Measurements from ENCODE around the gene PLB1.

The PLB1 gene

DNA sequence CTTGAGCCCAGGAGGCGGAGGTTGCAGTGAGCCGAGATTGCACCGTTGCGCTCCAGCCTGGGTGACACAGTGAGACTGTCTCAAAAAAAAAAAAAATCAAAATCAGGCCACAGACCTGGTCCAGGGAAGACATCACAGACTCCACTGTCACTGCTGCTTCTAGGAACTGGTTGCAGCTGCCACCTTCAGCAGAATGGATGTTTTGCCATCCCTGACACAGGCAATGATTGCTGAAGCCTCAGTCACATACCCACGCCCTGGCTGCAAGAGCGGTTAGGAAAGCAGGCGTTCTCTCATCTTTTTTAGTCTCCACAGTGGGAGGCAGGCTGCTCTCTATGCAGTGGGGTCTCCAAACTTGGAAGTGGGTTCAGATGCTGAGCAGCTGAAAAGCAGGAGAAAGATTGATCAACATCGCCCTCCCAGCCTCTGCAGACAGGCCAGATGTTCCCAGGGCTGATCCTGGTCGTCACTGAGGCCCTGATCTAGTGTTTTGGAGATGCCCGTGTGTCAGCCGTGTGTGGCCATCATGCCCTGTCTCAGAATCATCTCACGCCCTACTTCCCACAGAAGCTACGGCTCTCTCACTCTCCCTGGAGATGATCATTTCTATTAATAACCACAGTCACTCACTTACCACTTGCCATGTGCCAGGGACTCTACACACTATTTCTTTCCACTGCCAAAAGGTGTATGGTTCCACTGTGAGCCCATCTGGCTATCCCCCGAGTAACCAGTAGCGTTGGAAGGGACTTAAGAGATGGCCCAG lies 91.8 kb downstream of the PLB1 start:
- Histone ChIP-seq H3K9me2 (ENCODE audit: low read depth, low read length) (no peaks in the 10 kb centered on the region), H4K20me1 (ENCODE audit: insufficient read depth, low read length) (no peaks in the 10 kb centered on the region), H3K4me1 (ENCODE audit: insufficient read depth, low read length, severe bottlenecking) (no peaks in the 10 kb centered on the region), H3K36me3 (ENCODE audit: insufficient read depth, low read length) (no peaks in the 10 kb centered on the region), H3K9me3 (ENCODE audit: low read length) (no peaks in the 10 kb centered on the region), H3K27ac (ENCODE audit: low read depth, low read length, poor library complexity, severe bottlenecking) (no peak overlapping the region), H3K4me3 (ENCODE audit: low read depth, low read length, poor library complexity, severe bottlenecking) (no peak overlapping the region), H3K4me2 (ENCODE audit: low read length) (no peak overlapping the region), H2AFZ (ENCODE audit: low read length) (no peak overlapping the region), H3F3A (ENCODE audit: insufficient read depth, low read length) (no peaks in the 10 kb centered on the region), H3K9ac (ENCODE audit: low read length) (no peak overlapping the region), H3K79me2 (ENCODE audit: insufficient read depth, low read length) (no peaks in the 10 kb centered on the region), H3K27me3 (ENCODE audit: insufficient read depth, low read length) (no peaks in the 10 kb centered on the region)
- no peak for TF ChIP-seq EZH2 (IDR thresholded peaks at IDR 0.05; ENCODE audit: borderline replicate concordance, low read length)
- TF ChIP-seq, protein P1, sequence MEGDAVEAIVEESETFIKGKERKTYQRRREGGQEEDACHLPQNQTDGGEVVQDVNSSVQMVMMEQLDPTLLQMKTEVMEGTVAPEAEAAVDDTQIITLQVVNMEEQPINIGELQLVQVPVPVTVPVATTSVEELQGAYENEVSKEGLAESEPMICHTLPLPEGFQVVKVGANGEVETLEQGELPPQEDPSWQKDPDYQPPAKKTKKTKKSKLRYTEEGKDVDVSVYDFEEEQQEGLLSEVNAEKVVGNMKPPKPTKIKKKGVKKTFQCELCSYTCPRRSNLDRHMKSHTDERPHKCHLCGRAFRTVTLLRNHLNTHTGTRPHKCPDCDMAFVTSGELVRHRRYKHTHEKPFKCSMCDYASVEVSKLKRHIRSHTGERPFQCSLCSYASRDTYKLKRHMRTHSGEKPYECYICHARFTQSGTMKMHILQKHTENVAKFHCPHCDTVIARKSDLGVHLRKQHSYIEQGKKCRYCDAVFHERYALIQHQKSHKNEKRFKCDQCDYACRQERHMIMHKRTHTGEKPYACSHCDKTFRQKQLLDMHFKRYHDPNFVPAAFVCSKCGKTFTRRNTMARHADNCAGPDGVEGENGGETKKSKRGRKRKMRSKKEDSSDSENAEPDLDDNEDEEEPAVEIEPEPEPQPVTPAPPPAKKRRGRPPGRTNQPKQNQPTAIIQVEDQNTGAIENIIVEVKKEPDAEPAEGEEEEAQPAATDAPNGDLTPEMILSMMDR (IDR thresholded peaks at IDR 0.05; ENCODE audit: low read length), result no peak

DNA sequence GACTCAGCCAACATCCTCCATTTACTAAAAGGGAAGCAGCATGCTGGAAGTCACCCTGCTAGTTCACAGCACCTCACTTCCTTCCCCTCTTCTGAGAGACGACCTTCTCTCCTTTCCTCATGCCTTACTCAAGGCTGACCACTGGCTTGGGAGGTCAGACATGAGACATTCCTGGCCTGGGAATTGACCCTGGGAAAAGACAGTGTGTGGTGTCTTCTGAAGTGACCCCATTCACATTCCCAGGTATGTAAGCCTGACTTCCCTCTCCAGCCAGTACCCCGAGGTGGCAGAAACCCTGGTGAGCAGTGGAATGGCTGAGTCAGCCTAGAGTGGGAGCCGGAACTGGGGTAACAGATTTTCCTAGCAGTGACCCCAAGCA lies 92.4 kb downstream of the PLB1 start:
- Histone ChIP-seq H3K27ac (ENCODE audit: low read depth, low read length, poor library complexity, severe bottlenecking) (no peak overlapping the region), H3K9me2 (ENCODE audit: low read depth, low read length) (no peaks in the 10 kb centered on the region), H3F3A (ENCODE audit: insufficient read depth, low read length) (no peaks in the 10 kb centered on the region), H3K79me2 (ENCODE audit: insufficient read depth, low read length) (no peaks in the 10 kb centered on the region), H2AFZ (ENCODE audit: low read length) (no peak overlapping the region), H3K27me3 (ENCODE audit: insufficient read depth, low read length) (no peaks in the 10 kb centered on the region), H3K4me1 (ENCODE audit: insufficient read depth, low read length, severe bottlenecking) (no peaks in the 10 kb centered on the region), H3K9me3 (ENCODE audit: low read length) (no peaks in the 10 kb centered on the region), H3K9ac (ENCODE audit: low read length) (no peak overlapping the region), H3K4me3 (ENCODE audit: low read depth, low read length, poor library complexity, severe bottlenecking) (no peak overlapping the region), H4K20me1 (ENCODE audit: insufficient read depth, low read length) (no peaks in the 10 kb centered on the region), H3K4me2 (ENCODE audit: low read length) (no peak overlapping the region), H3K36me3 (ENCODE audit: insufficient read depth, low read length) (no peaks in the 10 kb centered on the region)
- TF ChIP-seq, protein P1 (IDR thresholded peaks at IDR 0.05; ENCODE audit: low read length), result no peak
- TF ChIP-seq EZH2 (IDR thresholded peaks at IDR 0.05; ENCODE audit: borderline replicate concordance, low read length), result no peak

DNA sequence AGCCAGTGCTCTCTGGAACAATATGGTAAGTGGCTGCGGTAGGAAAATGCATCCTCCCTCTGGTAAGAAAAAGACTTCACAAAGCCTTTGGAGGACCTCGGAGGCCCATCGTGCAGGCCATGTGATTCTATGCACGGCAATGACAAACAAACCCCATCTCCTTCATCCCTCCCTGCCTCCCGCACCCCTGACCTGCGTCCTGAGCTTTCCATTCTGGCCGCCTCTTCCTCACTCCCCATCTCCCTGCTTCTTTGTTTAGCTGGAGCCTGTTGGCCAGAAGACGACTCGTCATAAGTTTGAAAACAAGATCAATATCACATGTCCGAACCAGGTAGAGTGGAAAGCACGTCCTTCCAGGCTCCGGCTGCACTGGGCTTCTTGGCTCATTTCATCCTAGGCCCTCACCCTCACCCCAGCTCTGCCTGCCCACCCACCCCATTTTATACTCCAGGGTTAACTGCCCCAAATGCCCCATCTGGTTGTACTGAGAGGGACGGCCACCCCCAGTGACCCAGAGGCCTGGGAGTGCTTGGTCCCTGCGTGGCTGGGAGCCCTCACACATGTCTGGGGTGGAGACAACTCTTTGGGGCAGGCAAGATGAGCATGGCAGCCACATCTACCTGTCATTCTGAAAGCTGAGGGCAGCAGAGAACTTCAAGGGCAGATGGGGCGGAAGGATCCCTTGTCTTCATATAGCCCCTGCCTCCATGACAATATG lies 94.0 kb downstream of the PLB1 start:
- H3K36me3 ChIP-seq (ENCODE audit: insufficient read depth, low read length), result no peaks in the 10 kb centered on the region

More for the DNA sequence above, 94.0 kb downstream of the PLB1 start:
- Histone ChIP-seq H2AFZ (ENCODE audit: low read length) (no peak overlapping the region), H3K9ac (ENCODE audit: low read length) (no peak overlapping the region), H3K9me2 (ENCODE audit: low read depth, low read length) (no peaks in the 10 kb centered on the region), H3K27me3 (ENCODE audit: insufficient read depth, low read length) (no peaks in the 10 kb centered on the region), H3F3A (ENCODE audit: insufficient read depth, low read length) (no peaks in the 10 kb centered on the region), H4K20me1 (ENCODE audit: insufficient read depth, low read length) (no peaks in the 10 kb centered on the region), H3K79me2 (ENCODE audit: insufficient read depth, low read length) (no peaks in the 10 kb centered on the region), H3K27ac (ENCODE audit: low read depth, low read length, poor library complexity, severe bottlenecking) (no peak overlapping the region), H3K4me3 (ENCODE audit: low read depth, low read length, poor library complexity, severe bottlenecking) (no peak overlapping the region), H3K4me1 (ENCODE audit: insufficient read depth, low read length, severe bottlenecking) (no peaks in the 10 kb centered on the region), H3K4me2 (ENCODE audit: low read length) (no peak overlapping the region), H3K9me3 (ENCODE audit: low read length) (no peaks in the 10 kb centered on the region)
- TF ChIP-seq EZH2 (IDR thresholded peaks at IDR 0.05; ENCODE audit: borderline replicate concordance, low read length), result no peak
- TF ChIP-seq, protein P1 (IDR thresholded peaks at IDR 0.05; ENCODE audit: low read length), result no peak

Data from OCI-LY1 (cell line).